Measurements from ENCODE around the gene ARHGAP9.
"Not testable (repeated sequence)": the region's sequence is repeated elsewhere in the genome, so short reads cannot be mapped to it uniquely, and the experiment has no call there.

ARHGAP9 gene

GRCh38 chr12:57522887-57523705 is 43.4 kb upstream of the ARHGAP9 start:
- peak overlapping the region; percentile 68 for H3K4me3 ChIP-seq (ENCODE audit: extremely low read depth, insufficient read depth, low read length, poor library complexity, severe bottlenecking)
- H3K4me1 ChIP-seq (ENCODE audit: control insufficient read depth, insufficient read depth, low read length, poor library complexity, severe bottlenecking) = peaks cover 31% of the 10 kb centered on the region
- peaks cover 56% of the 10 kb centered on the region for H3K36me3 ChIP-seq (ENCODE audit: control insufficient read depth, insufficient read depth, low read length)
- no peaks in the 10 kb centered on the region for H3K9me3 ChIP-seq (ENCODE audit: control insufficient read depth, low read length)
- H3K27ac ChIP-seq (ENCODE audit: low read depth, low read length, severe bottlenecking) = peak overlapping the region; percentile 85
- 0 to 3% methylated on average over 5 to 10 of the region's 38 CpGs for WGBS, 2 experiments (ENCODE audit: insufficient coverage in 2 of 2)

GRCh38 chr12:57522011-57522886 is 42.6 kb upstream of the ARHGAP9 start, which contains the start of gene MBD6:
Gene MBD6 (plus strand): TSS chr12:57522824. CDS start chr12:57524304, 1,480 bp downstream.
- Histone ChIP-seq H3K4me3 (ENCODE audit: extremely low read depth, insufficient read depth, low read length, poor library complexity, severe bottlenecking) (peak within 1 kb of the TSS; percentile 68), H3K9me3 (ENCODE audit: control insufficient read depth, low read length) (no peaks in the 10 kb centered on the region), H3K36me3 (ENCODE audit: control insufficient read depth, insufficient read depth, low read length) (peaks cover 56% of the 10 kb centered on the region), H3K27ac (ENCODE audit: low read depth, low read length, severe bottlenecking) (peak within 1 kb of the TSS; percentile 98), H3K4me1 (ENCODE audit: control insufficient read depth, insufficient read depth, low read length, poor library complexity, severe bottlenecking) (peaks cover 39% of the 10 kb centered on the region)
- 0 to 1% methylated on average over 25 to 48 of the region's 57 CpGs for WGBS, 2 experiments (ENCODE audit: insufficient coverage in 2 of 2)

GRCh38 chr12:57521525-57522010 is 41.9 kb upstream of the ARHGAP9 start:
- no peaks in the 10 kb centered on the region for H3K9me3 ChIP-seq (ENCODE audit: control insufficient read depth, low read length)
- H3K27ac ChIP-seq (ENCODE audit: low read depth, low read length, severe bottlenecking) = peak overlapping the region; percentile 98
- peaks cover 44% of the 10 kb centered on the region for H3K4me1 ChIP-seq (ENCODE audit: control insufficient read depth, insufficient read depth, low read length, poor library complexity, severe bottlenecking)
- H3K36me3 ChIP-seq (ENCODE audit: control insufficient read depth, insufficient read depth, low read length) = peaks cover 56% of the 10 kb centered on the region
- H3K4me3 ChIP-seq (ENCODE audit: extremely low read depth, insufficient read depth, low read length, poor library complexity, severe bottlenecking) = peak overlapping the region; percentile 68
- 33 to 35% methylated on average over 10 to 12 of the region's 17 CpGs for WGBS, 2 experiments (ENCODE audit: insufficient coverage in 2 of 2)

- H3K4me1 ChIP-seq (ENCODE audit: control insufficient read depth, insufficient read depth, low read length, poor library complexity, severe bottlenecking) = peaks cover 49% of the 10 kb centered on the region
- peak within 1 kb of the TSS; percentile 92 for H3K4me3 ChIP-seq (ENCODE audit: extremely low read depth, insufficient read depth, low read length, poor library complexity, severe bottlenecking)
- H3K27ac ChIP-seq (ENCODE audit: low read depth, low read length, severe bottlenecking) = peak within 1 kb of the TSS; percentile 98
- peaks cover 58% of the 10 kb centered on the region for H3K36me3 ChIP-seq (ENCODE audit: control insufficient read depth, insufficient read depth, low read length)
- no peaks in the 10 kb centered on the region for H3K9me3 ChIP-seq (ENCODE audit: control insufficient read depth, low read length)
- 0 to 3% methylated on average over 26 to 27 of the region's 52 CpGs for WGBS, 2 experiments (ENCODE audit: insufficient coverage in 2 of 2)
These were observed 40.6 kb upstream of the ARHGAP9 start, which contains the start of gene DDIT3 for GRCh38 chr12:57520053-57520818. Gene DDIT3 (minus strand): TSS chr12:57520514. CDS start chr12:57517406, 3,108 bp downstream.

- WGBS, 2 experiments (ENCODE audit: insufficient coverage in 2 of 2) = 1 to 3% methylated on average over 6 of the region's 8 CpGs
- Histone ChIP-seq H3K36me3 (ENCODE audit: control insufficient read depth, insufficient read depth, low read length) (peaks cover 58% of the 10 kb centered on the region), H3K4me3 (ENCODE audit: extremely low read depth, insufficient read depth, low read length, poor library complexity, severe bottlenecking) (peak overlapping the region; percentile 92), H3K27ac (ENCODE audit: low read depth, low read length, severe bottlenecking) (peak overlapping the region; percentile 97), H3K4me1 (ENCODE audit: control insufficient read depth, insufficient read depth, low read length, poor library complexity, severe bottlenecking) (peaks cover 47% of the 10 kb centered on the region), H3K9me3 (ENCODE audit: control insufficient read depth, low read length) (no peaks in the 10 kb centered on the region)
These were observed 40.1 kb upstream of the ARHGAP9 start for GRCh38 chr12:57519796-57520052.

GRCh38 chr12:57518920-57519795 is 39.5 kb upstream of the ARHGAP9 start:
- Histone ChIP-seq H3K36me3 (ENCODE audit: control insufficient read depth, insufficient read depth, low read length) (peaks cover 58% of the 10 kb centered on the region), H3K9me3 (ENCODE audit: control insufficient read depth, low read length) (no peaks in the 10 kb centered on the region), H3K4me1 (ENCODE audit: control insufficient read depth, insufficient read depth, low read length, poor library complexity, severe bottlenecking) (peaks cover 41% of the 10 kb centered on the region), H3K4me3 (ENCODE audit: extremely low read depth, insufficient read depth, low read length, poor library complexity, severe bottlenecking) (peak overlapping the region; percentile 92), H3K27ac (ENCODE audit: low read depth, low read length, severe bottlenecking) (peak overlapping the region; percentile 97)
- WGBS, 2 experiments (ENCODE audit: insufficient coverage in 2 of 2) = 40 to 45% methylated on average over 5 to 6 of the region's 7 CpGs

GRCh38 chr12:57518176-57518919 is 38.7 kb upstream of the ARHGAP9 start:
- peaks cover 62% of the 10 kb centered on the region for H3K36me3 ChIP-seq (ENCODE audit: control insufficient read depth, insufficient read depth, low read length)
- no peaks in the 10 kb centered on the region for H3K9me3 ChIP-seq (ENCODE audit: control insufficient read depth, low read length)
- no peak overlapping the region for H3K27ac ChIP-seq (ENCODE audit: low read depth, low read length, severe bottlenecking)
- H3K4me3 ChIP-seq (ENCODE audit: extremely low read depth, insufficient read depth, low read length, poor library complexity, severe bottlenecking) = peak overlapping the region; percentile 92
- peaks cover 34% of the 10 kb centered on the region for H3K4me1 ChIP-seq (ENCODE audit: control insufficient read depth, insufficient read depth, low read length, poor library complexity, severe bottlenecking)
- WGBS, 2 experiments (ENCODE audit: insufficient coverage in 2 of 2) = 96 to 99% methylated on average over 4 to 6 of the region's 8 CpGs

- peaks cover 68% of the 10 kb centered on the region for H3K36me3 ChIP-seq (ENCODE audit: control insufficient read depth, insufficient read depth, low read length)
- H3K9me3 ChIP-seq (ENCODE audit: control insufficient read depth, low read length) = not testable (repeated sequence)
These were observed 38.1 kb upstream of the ARHGAP9 start for GRCh38 chr12:57517718-57518117.

GRCh38 chr12:57517187-57517586 is 37.5 kb upstream of the ARHGAP9 start:
- Histone ChIP-seq H3K36me3 (ENCODE audit: control insufficient read depth, insufficient read depth, low read length) (peaks cover 74% of the 10 kb centered on the region), H3K27ac (ENCODE audit: low read depth, low read length, severe bottlenecking) (peak overlapping the region; percentile 71)
- 91 to 100% methylated on average over 1 of the region's 1 CpG for WGBS, 2 experiments (ENCODE audit: insufficient coverage in 2 of 2)

More at GRCh38 chr12:57517718-57518117, 38.1 kb upstream of the ARHGAP9 start:
- Histone ChIP-seq H3K4me1 (ENCODE audit: control insufficient read depth, insufficient read depth, low read length, poor library complexity, severe bottlenecking) (peaks cover 34% of the 10 kb centered on the region), H3K27ac (ENCODE audit: low read depth, low read length, severe bottlenecking) (peak overlapping the region; percentile 71)
- WGBS, 2 experiments (ENCODE audit: insufficient coverage in 2 of 2) = 84 to 90% methylated on average over 8 to 10 of the region's 10 CpGs
- not testable (repeated sequence) for H3K4me3 ChIP-seq (ENCODE audit: extremely low read depth, insufficient read depth, low read length, poor library complexity, severe bottlenecking)

More at GRCh38 chr12:57517187-57517586, 37.5 kb upstream of the ARHGAP9 start:
- Histone ChIP-seq H3K4me1 (ENCODE audit: control insufficient read depth, insufficient read depth, low read length, poor library complexity, severe bottlenecking) (peaks cover 33% of the 10 kb centered on the region), H3K4me3 (ENCODE audit: extremely low read depth, insufficient read depth, low read length, poor library complexity, severe bottlenecking) (no peak overlapping the region), H3K9me3 (ENCODE audit: control insufficient read depth, low read length) (no peaks in the 10 kb centered on the region)
